Measurements from ENCODE around the gene SPDYE4.

DNA sequence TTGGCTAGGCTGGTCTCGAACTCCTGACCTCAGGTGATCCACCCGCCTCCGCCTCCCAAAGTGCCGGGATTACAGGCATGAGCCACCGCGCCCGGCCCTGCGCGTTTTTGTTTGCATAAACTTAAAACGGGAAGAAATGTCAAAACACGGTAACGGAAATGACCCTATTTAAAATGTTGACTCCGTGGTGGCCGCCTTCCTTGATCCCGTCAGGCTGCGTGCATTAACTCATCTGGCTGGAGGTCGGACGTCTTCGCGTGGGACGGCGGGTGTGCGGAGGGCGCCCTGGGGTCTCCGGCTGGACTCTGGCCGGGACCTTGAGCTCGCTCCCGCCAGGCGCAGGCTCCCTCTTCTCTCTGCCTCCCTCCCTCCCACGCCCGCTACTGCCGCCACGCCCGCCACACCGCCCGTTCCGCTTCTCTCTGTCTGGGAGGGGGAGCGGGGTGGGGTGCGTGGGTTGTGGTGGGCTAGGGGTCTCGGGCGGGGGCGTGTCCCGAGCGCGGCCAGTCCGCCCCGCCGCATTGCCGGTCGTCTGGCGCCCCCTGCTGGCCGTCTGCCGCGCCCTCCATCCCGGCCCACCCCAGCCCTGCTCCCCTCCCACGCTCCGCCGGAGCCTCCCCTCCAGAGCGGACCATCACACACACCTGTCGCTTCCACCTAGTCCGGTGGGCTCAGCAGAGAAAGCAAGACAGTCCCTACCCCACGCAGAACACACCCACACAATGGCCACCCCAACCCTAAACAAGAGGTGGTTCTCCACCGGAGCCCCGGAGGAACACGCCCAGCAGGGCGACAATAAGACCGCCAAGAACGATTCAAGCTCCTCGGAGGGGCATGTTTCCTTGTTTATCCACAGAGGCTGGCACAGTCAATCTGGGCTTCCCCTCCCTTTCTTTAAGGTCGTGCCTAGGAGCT lies 12.5 kb downstream of the SPDYE4 start:
- TF ChIP-seq, protein P1, sequence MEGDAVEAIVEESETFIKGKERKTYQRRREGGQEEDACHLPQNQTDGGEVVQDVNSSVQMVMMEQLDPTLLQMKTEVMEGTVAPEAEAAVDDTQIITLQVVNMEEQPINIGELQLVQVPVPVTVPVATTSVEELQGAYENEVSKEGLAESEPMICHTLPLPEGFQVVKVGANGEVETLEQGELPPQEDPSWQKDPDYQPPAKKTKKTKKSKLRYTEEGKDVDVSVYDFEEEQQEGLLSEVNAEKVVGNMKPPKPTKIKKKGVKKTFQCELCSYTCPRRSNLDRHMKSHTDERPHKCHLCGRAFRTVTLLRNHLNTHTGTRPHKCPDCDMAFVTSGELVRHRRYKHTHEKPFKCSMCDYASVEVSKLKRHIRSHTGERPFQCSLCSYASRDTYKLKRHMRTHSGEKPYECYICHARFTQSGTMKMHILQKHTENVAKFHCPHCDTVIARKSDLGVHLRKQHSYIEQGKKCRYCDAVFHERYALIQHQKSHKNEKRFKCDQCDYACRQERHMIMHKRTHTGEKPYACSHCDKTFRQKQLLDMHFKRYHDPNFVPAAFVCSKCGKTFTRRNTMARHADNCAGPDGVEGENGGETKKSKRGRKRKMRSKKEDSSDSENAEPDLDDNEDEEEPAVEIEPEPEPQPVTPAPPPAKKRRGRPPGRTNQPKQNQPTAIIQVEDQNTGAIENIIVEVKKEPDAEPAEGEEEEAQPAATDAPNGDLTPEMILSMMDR (conservative IDR thresholded peaks at IDR 0.05; ENCODE audit: low read depth, low read length): peak; percentile 65
- no peak for TF ChIP-seq EZH2 (IDR thresholded peaks at IDR 0.05; ENCODE audit: low read length, unreplicated experiment)
- no peak for TF ChIP-seq EZH2phosphoT487 (IDR thresholded peaks at IDR 0.05; ENCODE audit: borderline replicate concordance, low read length)
